ENCODE measurements around the gene ABTB2.

The ABTB2 gene

DNA sequence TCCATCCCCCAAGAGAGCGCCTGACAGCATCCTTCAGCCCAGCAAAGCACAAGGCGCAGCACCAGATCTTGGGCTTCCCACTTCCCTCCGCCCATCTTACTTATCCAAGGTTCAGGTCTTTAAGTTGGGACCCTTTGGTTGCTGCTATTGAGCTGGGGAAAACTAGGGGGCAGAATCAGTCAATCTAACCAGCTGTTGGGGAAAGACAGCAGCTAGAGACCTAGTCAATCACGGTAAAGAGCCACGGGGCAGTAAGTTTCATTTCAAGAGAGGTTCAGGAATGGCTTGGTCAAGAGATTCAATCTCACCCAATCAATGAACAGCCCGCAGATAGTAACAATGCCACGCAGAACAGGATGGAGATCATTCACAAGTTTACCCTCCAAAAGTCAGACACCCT is 1.7 kb downstream of the ABTB2 start:
- no peak for DNase-seq
- no peak for TF ChIP-seq POLR2A (IDR thresholded peaks at IDR 0.05; ENCODE audit: low read length)

DNA sequence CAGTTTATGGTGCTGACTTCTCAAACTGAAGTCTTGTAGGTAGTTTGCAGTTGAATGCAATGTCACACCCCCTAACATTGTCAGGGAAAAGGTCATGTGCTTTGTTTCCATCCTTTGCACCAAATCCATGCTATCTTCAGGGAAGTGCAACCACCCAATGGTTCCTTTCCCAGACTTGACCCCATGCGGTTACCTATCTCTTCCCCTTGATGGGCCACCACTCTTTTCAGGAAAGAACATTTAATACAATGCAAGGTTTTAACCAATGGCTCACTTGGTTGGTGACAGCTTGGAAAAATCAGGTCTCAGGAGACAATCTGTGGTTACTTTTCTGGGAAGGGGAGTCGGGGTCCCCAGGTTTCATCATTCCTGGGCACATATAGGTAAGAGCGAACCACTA is 2.1 kb downstream of the ABTB2 start:
- no peak for TF ChIP-seq GATA1 (IDR thresholded peaks at IDR 0.05; ENCODE audit: low read depth, low read length)
- TF ChIP-seq POLR2A (IDR thresholded peaks at IDR 0.05; ENCODE audit: low read length) = no peak
- DNase-seq = no peak

DNA sequence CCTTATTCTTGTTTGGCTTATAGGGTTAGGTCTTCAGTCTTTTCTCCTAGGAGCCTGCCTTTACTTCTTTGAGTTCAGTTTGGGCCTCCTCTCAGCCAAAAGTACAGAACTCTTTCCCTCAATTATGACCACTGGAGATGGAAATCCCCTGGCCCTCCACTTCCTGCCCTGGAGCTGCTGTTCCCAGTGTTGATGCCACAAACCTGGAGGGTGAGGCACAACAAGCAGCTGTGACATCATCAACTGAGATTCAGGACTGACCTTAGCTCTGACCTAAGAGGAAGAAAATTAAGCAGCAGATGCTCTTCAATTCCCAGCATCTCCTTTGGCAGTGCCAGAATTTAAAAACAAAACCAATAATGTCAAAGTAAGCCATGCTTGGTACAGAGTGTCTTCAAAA is 3.0 kb downstream of the ABTB2 start:
- DNase-seq = no peak

DNA sequence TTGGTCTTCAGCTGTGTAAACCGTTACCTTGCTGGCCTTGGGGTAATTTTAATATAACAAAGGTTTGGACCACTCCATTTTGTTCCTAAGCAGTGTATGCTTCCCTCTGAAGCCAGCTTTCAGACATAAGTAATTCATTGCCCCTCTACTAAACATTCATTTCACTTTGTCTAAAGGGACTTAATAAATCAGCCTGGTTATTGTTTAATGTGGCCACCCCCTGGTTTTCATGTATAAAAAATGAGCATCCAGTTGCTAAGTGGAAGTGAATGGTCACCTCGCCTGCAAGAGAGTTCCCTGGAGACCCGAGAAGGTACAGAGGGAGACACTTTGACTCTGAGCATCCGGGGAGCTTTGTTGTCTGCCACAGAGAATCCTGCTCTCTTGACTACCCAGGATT is 3.9 kb downstream of the ABTB2 start:
- TF ChIP-seq POLR2A (IDR thresholded peaks at IDR 0.05; ENCODE audit: low read length) (no peak), GATA1 (IDR thresholded peaks at IDR 0.05; ENCODE audit: low read depth, low read length) (no peak)
- DNase-seq = no peak

More for the DNA sequence above, 3.0 kb downstream of the ABTB2 start:
- no peak for TF ChIP-seq GATA1 (IDR thresholded peaks at IDR 0.05; ENCODE audit: low read depth, low read length)
- TF ChIP-seq POLR2A (IDR thresholded peaks at IDR 0.05; ENCODE audit: low read length) = no peak

DNA sequence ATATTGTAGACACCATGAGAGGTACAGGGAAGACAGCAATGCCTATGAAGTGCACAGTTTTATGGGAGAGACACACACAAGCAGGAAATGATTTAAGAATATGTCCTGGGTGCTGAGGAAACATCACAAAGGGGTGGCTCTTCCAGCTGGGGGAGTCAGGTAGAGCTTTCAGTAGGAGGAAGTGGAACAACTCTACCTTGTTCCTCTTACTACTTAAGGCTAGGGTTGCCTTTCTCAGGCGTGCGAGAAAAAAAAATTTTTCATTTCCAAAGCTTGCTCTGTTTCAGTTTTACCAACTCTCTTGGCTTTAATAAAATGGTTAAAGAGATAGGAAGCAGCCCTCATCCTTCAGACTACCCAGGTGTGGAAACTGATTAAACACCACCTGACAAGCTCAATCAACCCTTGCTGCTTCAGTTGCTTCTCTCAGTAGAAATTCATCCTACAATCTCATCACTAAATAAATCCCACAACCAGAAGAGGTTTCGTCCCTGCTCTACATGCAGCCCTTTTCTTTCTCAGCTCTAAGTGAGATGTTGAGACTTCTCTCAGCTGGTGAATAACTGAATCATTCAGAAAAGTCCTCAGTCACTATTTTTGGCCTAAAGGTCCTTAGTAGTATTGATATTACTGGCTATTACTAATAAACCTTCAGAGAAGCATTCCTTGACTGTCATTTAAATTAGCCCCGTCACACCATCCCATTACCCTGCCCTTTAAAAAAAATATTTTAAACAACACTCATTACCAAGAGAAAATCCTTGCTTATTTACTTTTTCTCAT is 5.9 kb downstream of the ABTB2 start:
- DNase-seq = no peak

DNA sequence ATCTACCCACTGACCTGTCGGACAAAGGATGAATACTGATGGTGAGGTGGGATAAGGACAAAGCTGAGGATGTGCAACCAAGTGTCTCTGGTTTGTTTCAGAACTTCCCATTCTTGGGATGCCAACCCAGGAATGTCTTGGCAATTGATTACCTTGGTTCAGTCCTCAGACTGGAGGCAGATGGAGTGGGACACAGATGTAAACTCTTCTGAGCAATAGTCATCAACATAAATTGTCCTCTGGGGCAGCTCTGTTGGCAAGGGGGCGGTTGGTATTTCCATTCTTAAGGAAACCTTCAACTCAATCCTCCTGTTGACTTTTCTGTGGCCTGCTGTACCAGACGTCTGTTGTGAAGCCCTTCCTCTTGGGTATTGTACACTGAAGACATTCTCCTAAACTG is 6.8 kb downstream of the ABTB2 start:
- no peak for DNase-seq
- TF ChIP-seq GATA1 (IDR thresholded peaks at IDR 0.05; ENCODE audit: low read depth, low read length) (no peak), POLR2A (IDR thresholded peaks at IDR 0.05; ENCODE audit: low read length) (no peak)

More for the DNA sequence above, 5.9 kb downstream of the ABTB2 start:
- no peak for TF ChIP-seq GATA1 (IDR thresholded peaks at IDR 0.05; ENCODE audit: low read depth, low read length)
- TF ChIP-seq POLR2A (IDR thresholded peaks at IDR 0.05; ENCODE audit: low read length) = no peak

DNA sequence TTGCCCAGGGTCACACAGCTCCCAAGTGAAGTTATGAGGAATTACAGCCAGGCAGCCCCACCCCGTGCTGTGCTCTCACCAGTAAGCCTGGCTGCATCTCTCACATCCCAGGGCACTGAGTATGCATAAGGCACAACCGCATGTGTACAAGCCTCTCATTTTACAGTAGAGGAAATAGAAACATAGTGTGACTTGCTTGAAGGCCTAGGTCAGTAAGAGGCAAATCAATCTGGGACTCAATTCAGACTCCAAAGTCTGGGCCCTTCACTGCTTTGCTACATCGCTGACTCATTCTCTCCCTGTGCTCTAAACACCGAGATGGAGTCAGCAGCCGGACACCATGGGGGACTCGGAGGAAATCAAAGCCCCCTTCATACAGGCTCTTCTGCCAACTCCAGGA is 7.9 kb downstream of the ABTB2 start:
- DNase-seq = no peak
- TF ChIP-seq POLR2A (IDR thresholded peaks at IDR 0.05; ENCODE audit: low read length) = no peak
- no peak for TF ChIP-seq GATA1 (IDR thresholded peaks at IDR 0.05; ENCODE audit: low read depth, low read length)

DNA sequence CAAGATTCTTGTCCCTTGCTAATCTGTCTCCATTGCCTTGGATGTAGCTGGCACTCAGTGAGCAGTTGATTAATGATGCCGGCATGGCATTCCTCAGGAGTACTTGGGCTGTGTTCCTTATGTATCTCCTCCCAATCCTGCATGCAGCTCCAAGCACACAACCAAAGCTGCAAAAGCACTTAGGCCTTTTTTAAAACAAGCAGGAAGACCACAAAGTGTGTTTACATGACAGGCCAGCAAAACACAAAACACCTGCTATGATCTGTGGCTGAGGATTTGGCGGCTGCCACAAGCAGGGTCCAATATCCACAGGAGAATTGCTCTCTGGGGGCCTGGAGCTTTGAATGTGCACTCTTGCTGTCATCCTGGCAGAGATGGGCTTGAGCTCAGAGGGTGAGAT is 8.9 kb downstream of the ABTB2 start:
- DNase-seq = no peak
- no peak for TF ChIP-seq GATA1 (IDR thresholded peaks at IDR 0.05; ENCODE audit: low read depth, low read length)
- TF ChIP-seq POLR2A (IDR thresholded peaks at IDR 0.05; ENCODE audit: low read length) = no peak

DNA sequence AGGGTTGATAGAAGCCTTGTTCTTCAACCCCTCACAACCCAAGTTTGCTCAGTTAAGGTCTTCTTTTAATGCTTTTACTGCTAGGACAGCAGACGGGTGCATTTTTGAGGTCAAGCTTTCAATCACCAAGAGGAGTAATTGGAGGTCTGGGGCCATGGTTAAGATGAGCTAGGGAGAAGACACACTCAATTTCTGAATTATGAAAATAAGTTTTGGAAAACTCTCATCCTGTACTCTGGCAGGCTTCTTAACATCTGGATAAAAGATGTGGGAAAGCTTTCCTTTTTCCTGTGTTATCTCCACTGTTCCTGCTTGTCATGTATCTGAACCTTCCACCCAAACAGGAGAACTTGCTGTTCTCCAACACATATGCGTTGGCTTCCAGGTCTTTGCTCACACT is 9.7 kb downstream of the ABTB2 start:
- DNase-seq = no peak
- no peak for TF ChIP-seq GATA1 (IDR thresholded peaks at IDR 0.05; ENCODE audit: low read depth, low read length)
- TF ChIP-seq POLR2A (IDR thresholded peaks at IDR 0.05; ENCODE audit: low read length) = no peak

DNA sequence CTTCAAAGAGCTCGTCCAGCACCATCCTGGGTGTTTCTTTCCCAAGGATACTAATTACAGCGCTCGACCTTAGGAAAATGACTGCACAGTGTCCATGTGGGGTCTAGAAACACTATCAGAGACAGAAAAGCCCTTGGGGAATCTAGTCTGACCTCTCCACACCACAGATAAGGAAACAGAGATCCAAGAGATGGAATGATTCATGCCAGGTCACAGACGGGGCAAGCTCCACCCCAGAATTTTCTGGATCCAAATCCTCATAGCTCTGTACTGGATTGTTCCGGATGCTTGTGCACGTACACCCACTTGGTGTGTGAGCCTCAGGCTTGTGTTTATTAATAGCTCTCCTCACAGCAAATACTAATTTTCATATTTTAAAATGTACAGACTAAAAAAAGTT is 11.3 kb downstream of the ABTB2 start:
- TF ChIP-seq GATA1 (IDR thresholded peaks at IDR 0.05; ENCODE audit: low read depth, low read length) (no peak), POLR2A (IDR thresholded peaks at IDR 0.05; ENCODE audit: low read length) (no peak)
- no peak for DNase-seq

DNA sequence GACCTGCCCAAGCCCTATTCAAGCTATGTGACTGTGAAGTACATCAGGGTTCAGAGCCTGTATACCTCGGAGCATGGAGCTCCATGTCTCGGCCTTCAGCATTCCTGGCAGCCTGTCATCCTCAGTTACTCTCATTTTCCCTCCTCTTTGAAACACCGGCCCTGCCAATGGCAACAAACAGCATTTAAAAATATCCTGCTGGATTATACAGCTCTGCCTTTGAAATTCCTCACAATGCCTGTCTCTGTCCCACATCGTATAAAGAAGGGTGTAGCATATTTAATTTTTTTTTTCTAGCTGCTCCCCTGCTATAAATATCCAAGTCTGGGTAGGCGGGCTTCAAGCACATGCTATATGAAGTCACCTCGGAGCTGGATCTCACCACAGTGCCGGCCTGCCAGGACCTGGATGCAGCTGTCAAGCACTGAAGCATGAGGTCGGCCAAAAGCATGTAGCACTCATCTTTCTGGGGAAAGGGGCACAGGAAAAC is 11.8 kb downstream of the ABTB2 start:
- no peak for DNase-seq
- no peak for TF ChIP-seq GATA1 (IDR thresholded peaks at IDR 0.05; ENCODE audit: low read depth, low read length)
- TF ChIP-seq POLR2A (IDR thresholded peaks at IDR 0.05; ENCODE audit: low read length) = no peak

DNA sequence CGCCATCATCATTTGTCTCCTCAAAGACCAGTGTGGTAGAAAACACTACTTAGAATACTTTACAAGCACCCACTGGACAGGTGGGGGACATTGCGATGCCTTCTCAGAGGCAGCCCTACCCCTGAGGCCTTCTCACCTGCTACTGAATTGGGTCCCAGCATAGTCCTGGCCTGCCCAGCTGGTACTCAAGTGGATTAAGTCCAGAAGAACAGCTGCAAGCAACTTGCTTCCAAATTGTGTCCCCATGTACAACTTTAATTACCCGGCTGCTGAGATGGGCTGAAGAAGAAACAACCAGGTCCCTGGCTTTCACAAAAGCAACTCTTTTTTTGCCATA is 12.3 kb downstream of the ABTB2 start:
- TF ChIP-seq POLR2A (IDR thresholded peaks at IDR 0.05; ENCODE audit: low read length) = no peak
- no peak for TF ChIP-seq GATA1 (IDR thresholded peaks at IDR 0.05; ENCODE audit: low read depth, low read length)
- no peak for DNase-seq

DNA sequence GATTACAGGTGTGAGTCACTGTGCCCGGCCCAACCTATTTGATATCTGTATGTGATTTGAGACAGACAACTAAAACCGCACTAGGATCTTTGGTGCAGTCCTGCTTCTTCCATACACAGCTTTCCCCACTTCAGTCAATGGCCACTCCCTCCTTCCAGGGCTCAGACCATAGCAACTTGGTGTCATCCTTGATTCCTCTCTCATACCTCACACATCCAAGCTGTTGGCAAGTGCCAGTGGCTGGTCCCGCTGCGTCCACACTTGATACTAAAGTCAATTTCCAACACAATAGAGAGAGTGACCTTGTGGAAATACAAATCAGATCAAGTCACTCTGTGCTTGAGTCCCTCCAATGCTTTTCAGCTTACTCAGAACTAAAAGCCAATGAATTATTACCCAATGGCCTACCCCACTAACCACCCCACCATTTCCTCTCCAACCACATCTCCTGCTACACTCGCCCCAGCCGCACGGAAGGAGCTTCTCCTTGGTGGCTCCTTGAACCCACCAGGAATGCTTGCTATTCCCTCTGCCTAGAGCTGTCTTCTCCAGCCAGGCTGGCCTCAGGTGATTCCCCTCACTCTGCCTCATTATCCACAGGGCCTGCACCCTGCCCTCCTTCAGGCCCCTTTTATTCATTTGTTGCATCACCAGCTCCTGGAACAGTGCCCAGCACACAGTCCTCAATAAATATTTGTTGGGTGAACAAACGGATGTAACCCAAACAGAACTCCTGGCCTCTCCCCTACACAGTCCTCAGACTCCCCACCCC is 12.9 kb downstream of the ABTB2 start:
- TF ChIP-seq POLR2A (IDR thresholded peaks at IDR 0.05; ENCODE audit: low read length) = no peak
- DNase-seq = no peak

DNA sequence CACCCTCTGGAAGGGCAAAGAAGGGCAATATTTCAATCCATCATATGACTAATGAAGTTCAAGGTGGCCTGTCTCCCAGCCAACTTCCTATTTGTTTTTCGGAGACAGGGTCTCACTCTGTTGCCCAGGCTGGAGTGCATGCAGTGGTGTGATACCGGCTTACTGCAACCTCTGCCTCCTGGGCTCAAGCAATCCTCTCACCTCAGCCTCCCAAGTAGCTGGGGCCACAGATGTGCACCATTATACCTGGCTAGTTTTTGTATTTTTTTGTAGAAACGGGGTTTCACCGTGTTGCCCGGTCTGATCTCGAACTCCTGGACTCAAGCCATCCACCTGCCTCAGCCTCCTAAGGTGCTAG is 13.4 kb downstream of the ABTB2 start:
- no peak for DNase-seq
- no peak for TF ChIP-seq POLR2A (IDR thresholded peaks at IDR 0.05; ENCODE audit: low read length)
- no peak for TF ChIP-seq GATA1 (IDR thresholded peaks at IDR 0.05; ENCODE audit: low read depth, low read length)

DNA sequence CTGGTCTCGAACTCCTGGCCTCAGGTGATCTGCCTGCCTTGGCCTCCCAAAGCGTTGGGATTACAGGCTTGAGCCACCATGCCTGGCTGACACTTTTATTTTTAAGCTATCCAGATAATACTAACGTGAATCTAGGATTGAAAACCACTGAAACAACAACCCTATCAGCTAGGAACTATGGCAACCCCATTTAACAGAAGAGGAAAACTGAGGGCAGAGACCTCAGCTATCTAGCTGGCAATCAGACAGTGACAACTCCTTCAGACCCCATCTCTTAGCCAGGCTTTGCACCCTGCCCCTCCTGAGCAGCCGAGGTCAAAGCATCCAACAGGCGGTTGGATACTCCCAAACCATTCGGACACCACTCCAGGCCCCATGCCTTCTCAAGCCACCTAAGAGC is 14.1 kb downstream of the ABTB2 start:
- no peak for TF ChIP-seq GATA1 (IDR thresholded peaks at IDR 0.05; ENCODE audit: low read depth, low read length)
- no peak for TF ChIP-seq POLR2A (IDR thresholded peaks at IDR 0.05; ENCODE audit: low read length)
- no peak for DNase-seq
